ENCODE measurements around the gene PLCD1.

Gene PLCD1

DNA sequence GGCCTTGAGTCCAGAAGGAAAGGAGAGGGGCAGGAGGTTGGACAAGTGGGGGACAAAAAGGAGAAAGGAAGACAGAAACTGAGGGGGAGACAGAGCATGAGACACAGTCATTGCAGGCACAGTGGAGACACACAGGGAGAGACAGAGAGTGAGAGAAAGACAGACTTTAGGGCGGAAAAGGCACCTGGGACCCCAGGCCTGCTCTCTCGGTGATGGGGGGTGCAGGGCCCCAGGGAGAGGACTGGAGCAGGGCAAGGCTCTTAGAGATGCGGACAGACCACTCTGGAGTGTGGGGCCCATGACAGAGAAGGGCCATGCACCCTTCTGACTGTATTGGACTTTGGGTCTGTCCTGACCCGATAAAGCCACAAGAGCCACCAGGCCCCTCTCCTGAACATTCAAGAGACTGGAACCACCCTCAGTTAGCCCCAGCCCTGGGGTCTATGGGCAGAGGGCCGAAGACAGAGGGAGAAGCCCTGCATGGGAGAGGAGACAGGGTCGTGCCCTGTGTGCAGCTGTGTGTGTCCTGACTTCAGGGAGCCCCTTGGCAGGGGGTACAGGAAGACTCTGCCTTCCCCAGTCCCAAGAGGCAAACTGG lies 12.5 kb downstream of the PLCD1 start:
- Histone ChIP-seq H3K27ac (ENCODE audit: low read depth, low read length) (no peak overlapping the region), H3K4me1 (ENCODE audit: control insufficient read depth, insufficient read depth, low read length, unreplicated experiment) (no peaks in the 10 kb centered on the region), H3K27me3 (ENCODE audit: insufficient read depth, low read length) (no peaks in the 10 kb centered on the region), H3K79me2 (ENCODE audit: control insufficient read depth, insufficient read depth, low read length, unreplicated experiment) (no peaks in the 10 kb centered on the region), H3K36me3 (ENCODE audit: insufficient read depth, low read length) (peaks cover 21% of the 10 kb centered on the region), H3K4me3 (ENCODE audit: low read depth, low read length) (no peak overlapping the region), H2AFZ (ENCODE audit: low read length, unreplicated experiment) (no peak overlapping the region)

DNA sequence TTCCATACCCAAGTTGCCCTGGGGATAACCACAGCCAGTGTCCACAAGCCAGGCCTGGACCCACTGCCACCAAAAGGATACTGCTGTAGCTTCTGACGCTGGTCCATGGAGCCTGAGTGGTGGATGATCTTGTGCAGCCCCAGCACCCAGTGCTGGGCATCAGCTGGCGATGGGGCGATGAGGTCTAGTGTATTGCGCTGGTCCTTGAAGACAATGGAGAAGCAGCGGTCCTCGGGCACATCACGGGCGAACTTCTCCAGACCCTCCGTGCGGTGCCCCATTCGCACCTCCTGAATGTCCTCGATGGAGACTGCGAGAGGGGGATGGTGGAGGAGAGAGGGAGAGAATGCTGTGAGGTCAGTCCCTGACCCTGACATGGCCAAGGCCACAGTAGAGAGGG lies 13.0 kb downstream of the PLCD1 start:
- Histone ChIP-seq H3K27ac (ENCODE audit: low read depth, low read length) (no peak overlapping the region), H3K79me2 (ENCODE audit: control insufficient read depth, insufficient read depth, low read length, unreplicated experiment) (no peaks in the 10 kb centered on the region), H3K36me3 (ENCODE audit: insufficient read depth, low read length) (peaks cover 21% of the 10 kb centered on the region), H3K4me1 (ENCODE audit: control insufficient read depth, insufficient read depth, low read length, unreplicated experiment) (no peaks in the 10 kb centered on the region), H2AFZ (ENCODE audit: low read length, unreplicated experiment) (no peak overlapping the region), H3K27me3 (ENCODE audit: insufficient read depth, low read length) (no peaks in the 10 kb centered on the region), H3K4me3 (ENCODE audit: low read depth, low read length) (no peak overlapping the region)

DNA sequence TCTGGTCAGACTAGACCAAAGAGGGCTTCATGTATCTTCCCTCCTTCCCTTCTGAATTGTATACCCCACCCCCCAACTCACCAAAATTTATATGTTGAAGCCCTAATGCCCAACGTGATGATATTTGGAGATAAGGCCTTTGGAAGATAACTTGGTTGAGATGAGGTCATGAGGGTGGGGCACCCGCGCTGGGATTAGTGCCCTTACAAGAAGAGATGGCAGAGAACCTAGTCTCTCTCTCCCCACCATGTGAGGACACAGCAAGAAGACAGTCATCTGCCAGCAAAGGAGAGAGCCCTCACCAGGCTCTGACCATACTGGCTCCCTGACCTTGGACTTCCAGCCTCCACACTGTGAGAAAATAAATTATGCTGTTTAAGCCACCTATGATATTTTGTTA lies 13.5 kb downstream of the PLCD1 start:
- Histone ChIP-seq H3K36me3 (ENCODE audit: insufficient read depth, low read length) (peaks cover 21% of the 10 kb centered on the region), H3K27ac (ENCODE audit: low read depth, low read length) (no peak overlapping the region), H2AFZ (ENCODE audit: low read length, unreplicated experiment) (no peak overlapping the region), H3K4me1 (ENCODE audit: control insufficient read depth, insufficient read depth, low read length, unreplicated experiment) (no peaks in the 10 kb centered on the region), H3K79me2 (ENCODE audit: control insufficient read depth, insufficient read depth, low read length, unreplicated experiment) (no peaks in the 10 kb centered on the region), H3K4me3 (ENCODE audit: low read depth, low read length) (no peak overlapping the region), H3K27me3 (ENCODE audit: insufficient read depth, low read length) (no peaks in the 10 kb centered on the region)

DNA sequence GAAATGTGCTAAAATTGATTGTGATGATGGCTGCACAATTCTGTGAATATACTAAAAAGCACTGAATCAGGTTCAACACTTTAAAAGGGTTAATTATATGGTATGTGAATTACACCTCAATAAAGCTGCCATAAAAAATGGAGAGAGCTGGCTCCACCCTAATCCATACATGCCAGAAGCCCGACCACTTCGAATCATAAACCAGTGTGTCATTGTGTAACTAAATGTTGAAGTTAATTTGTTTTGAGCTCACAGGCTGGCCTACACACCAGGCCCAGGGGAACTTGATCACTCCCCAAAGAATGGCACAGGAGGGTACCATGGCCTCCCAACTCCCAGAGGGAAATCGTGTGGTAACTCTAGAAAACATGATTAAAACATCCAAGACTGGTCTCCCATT lies 14.0 kb downstream of the PLCD1 start:
- no peak overlapping the region for H2AFZ ChIP-seq (ENCODE audit: low read length, unreplicated experiment)
- peaks cover 21% of the 10 kb centered on the region for H3K36me3 ChIP-seq (ENCODE audit: insufficient read depth, low read length)
- no peaks in the 10 kb centered on the region for H3K27me3 ChIP-seq (ENCODE audit: insufficient read depth, low read length)
- no peaks in the 10 kb centered on the region for H3K79me2 ChIP-seq (ENCODE audit: control insufficient read depth, insufficient read depth, low read length, unreplicated experiment)
- H3K4me3 ChIP-seq (ENCODE audit: low read depth, low read length): no peak overlapping the region
- H3K27ac ChIP-seq (ENCODE audit: low read depth, low read length): no peak overlapping the region
- H3K4me1 ChIP-seq (ENCODE audit: control insufficient read depth, insufficient read depth, low read length, unreplicated experiment): no peaks in the 10 kb centered on the region

DNA sequence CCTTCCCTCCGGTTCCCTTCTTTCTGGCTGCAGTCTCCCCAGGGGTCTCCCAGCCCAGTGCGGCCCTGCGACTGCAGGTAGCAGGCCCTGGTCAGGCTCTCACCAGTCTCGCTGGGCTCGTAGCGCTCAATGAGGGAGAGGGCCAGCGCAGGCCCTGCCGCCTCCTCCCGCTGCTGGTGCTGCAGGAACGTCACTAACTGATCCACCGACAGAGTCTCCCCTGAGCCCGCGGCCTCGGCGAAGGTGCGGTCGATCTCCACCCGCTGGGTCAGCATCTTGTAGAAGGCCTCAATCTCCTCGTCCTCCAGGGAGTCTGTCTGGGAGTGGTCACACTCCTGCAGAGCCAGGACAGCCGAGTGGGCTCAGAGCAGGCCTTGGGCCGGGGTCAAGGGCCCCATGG lies 18.3 kb downstream of the PLCD1 start:
- H3K79me2 ChIP-seq (ENCODE audit: control insufficient read depth, insufficient read depth, low read length, unreplicated experiment): no peaks in the 10 kb centered on the region
- H3K4me3 ChIP-seq (ENCODE audit: low read depth, low read length): no peak overlapping the region
- no peak overlapping the region for H3K27ac ChIP-seq (ENCODE audit: low read depth, low read length)
- peaks cover 18% of the 10 kb centered on the region for H3K36me3 ChIP-seq (ENCODE audit: insufficient read depth, low read length)
- H2AFZ ChIP-seq (ENCODE audit: low read length, unreplicated experiment): no peak overlapping the region
- no peaks in the 10 kb centered on the region for H3K27me3 ChIP-seq (ENCODE audit: insufficient read depth, low read length)
- no peaks in the 10 kb centered on the region for H3K4me1 ChIP-seq (ENCODE audit: control insufficient read depth, insufficient read depth, low read length, unreplicated experiment)

DNA sequence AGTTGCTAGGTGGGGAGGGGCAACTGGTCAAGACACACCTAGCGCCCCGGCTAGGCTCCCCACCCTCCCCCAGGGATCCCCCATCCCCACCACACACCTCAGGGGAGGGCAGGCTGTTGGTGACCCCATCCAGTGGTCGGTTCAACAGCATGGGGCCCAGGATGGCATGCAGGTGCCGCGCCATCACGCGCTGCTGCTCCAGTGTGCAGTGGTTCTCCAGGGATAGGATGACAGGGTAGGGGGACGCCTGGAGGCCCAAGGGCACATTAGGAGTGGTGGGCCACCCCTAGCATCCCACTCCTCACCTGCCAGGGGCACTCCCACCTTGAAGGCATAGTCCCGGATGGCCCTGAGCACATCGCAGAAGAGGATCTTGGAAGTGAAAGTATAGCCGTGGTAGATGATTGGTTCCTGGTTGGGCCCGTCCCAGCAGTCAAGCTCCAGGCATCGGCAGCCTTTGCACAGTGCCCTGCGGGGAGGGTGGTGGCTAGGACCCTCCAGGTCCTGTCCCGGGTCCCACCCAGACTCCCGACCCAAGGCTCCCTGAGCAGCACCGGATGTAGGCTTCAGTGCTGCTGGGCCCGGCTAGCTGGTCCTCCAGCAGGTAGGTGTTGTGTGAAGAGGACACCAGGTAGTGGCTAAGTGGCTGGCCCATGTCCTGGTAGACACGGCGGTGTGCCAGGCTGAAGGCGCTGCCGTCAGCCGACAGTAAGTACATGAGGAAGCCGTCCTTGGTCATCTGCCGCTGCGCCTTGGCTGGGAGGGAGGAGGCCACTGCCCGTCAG lies 19.4 kb downstream of the PLCD1 start:
- H3K4me1 ChIP-seq (ENCODE audit: control insufficient read depth, insufficient read depth, low read length, unreplicated experiment): no peaks in the 10 kb centered on the region
- no peaks in the 10 kb centered on the region for H3K27me3 ChIP-seq (ENCODE audit: insufficient read depth, low read length)
- H3K36me3 ChIP-seq (ENCODE audit: insufficient read depth, low read length): peaks cover 7% of the 10 kb centered on the region
- H3K79me2 ChIP-seq (ENCODE audit: control insufficient read depth, insufficient read depth, low read length, unreplicated experiment): no peaks in the 10 kb centered on the region
- H2AFZ ChIP-seq (ENCODE audit: low read length, unreplicated experiment): no peak overlapping the region
- no peak overlapping the region for H3K4me3 ChIP-seq (ENCODE audit: low read depth, low read length)
- no peak overlapping the region for H3K27ac ChIP-seq (ENCODE audit: low read depth, low read length)

DNA sequence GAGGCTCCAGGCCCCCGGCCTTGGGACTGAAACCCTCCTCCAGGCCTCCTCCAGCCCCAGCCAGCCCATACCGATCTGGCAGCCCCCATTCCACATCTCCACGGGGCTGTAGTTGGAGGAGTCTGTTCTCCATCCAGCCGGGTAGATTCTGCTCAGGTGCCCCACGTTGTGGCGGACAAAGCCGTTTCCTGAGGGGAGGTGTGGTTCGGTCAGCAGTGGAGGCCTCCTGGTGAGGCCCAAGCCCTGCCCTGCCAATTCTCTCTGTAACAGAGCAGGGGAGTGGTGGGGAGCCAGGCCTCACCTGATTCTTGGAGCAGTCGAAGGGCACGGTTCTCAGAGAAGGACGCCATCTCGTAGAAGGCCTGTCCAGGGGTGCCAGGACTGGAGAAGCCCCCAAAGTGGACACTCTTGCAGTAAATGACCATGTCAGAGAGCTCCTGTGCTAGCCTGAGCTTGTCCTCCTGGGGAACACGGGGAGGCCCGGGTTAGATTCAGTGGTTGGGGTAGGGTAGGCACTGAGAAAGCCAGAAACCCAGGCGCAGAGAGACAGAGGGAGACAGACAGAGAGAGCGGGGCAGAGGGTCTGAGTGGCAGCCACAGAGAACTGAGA lies 20.4 kb downstream of the PLCD1 start:
- H3K4me1 ChIP-seq (ENCODE audit: control insufficient read depth, insufficient read depth, low read length, unreplicated experiment): no peaks in the 10 kb centered on the region

DNA sequence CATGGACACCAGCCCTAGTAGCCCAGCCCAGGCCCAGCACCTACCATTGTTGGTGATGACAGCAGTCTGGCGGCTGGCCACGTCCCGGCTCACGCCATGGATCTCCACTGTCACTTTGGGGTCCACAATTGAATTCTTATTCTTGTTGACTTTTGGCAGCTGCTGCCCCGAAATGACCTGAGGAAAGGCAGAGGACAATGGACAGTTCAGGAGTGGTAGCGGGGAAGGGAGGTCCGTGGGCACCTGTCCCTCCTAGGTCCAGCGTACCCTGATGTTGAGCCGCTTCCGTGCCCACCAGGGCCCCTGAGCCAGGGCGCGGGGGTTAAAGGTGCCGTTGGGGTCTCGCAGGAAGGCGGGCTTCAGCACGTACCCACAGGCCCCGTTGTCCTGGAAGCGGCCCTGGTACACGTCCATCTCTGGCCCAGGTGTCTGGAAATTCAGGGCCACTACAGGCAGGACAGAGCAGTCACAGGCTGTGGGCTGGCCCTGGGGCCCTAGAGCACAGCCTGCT lies 21.2 kb downstream of the PLCD1 start:
- Histone ChIP-seq H3K4me3 (ENCODE audit: low read depth, low read length) (no peak overlapping the region), H3K27ac (ENCODE audit: low read depth, low read length) (no peak overlapping the region), H3K27me3 (ENCODE audit: insufficient read depth, low read length) (no peaks in the 10 kb centered on the region), H3K4me1 (ENCODE audit: control insufficient read depth, insufficient read depth, low read length, unreplicated experiment) (no peaks in the 10 kb centered on the region), H3K79me2 (ENCODE audit: control insufficient read depth, insufficient read depth, low read length, unreplicated experiment) (no peaks in the 10 kb centered on the region), H3K36me3 (ENCODE audit: insufficient read depth, low read length) (peaks cover 4% of the 10 kb centered on the region; the same call in 1 of the 2 replicates), H2AFZ (ENCODE audit: low read length, unreplicated experiment) (no peak overlapping the region)

More for the DNA sequence above, 20.4 kb downstream of the PLCD1 start:
- H3K79me2 ChIP-seq (ENCODE audit: control insufficient read depth, insufficient read depth, low read length, unreplicated experiment): no peaks in the 10 kb centered on the region
- no peak overlapping the region for H3K4me3 ChIP-seq (ENCODE audit: low read depth, low read length)
- H2AFZ ChIP-seq (ENCODE audit: low read length, unreplicated experiment): no peak overlapping the region
- H3K27ac ChIP-seq (ENCODE audit: low read depth, low read length): no peak overlapping the region
- H3K36me3 ChIP-seq (ENCODE audit: insufficient read depth, low read length): peaks cover 4% of the 10 kb centered on the region; the same call in 1 of the 2 replicates
- H3K27me3 ChIP-seq (ENCODE audit: insufficient read depth, low read length): no peaks in the 10 kb centered on the region

DNA sequence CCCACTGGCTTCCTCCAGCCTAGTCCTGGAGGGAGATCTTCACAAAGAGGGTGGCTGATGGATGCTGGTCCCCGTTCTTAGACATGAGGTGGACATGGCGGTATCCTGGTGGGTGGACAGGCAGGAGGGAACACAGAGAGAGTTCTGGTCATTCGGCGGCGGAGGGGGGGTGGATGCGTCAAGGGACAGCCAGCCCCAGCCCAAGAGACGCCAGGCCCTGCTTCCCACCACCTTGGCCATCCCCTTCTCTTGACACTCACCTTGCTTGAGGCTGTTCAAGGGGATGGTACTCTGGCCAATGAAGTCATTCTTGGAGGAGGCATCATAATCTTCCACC lies 21.7 kb downstream of the PLCD1 start:
- Histone ChIP-seq H3K27ac (ENCODE audit: low read depth, low read length) (no peak overlapping the region), H3K79me2 (ENCODE audit: control insufficient read depth, insufficient read depth, low read length, unreplicated experiment) (no peaks in the 10 kb centered on the region)

DNA sequence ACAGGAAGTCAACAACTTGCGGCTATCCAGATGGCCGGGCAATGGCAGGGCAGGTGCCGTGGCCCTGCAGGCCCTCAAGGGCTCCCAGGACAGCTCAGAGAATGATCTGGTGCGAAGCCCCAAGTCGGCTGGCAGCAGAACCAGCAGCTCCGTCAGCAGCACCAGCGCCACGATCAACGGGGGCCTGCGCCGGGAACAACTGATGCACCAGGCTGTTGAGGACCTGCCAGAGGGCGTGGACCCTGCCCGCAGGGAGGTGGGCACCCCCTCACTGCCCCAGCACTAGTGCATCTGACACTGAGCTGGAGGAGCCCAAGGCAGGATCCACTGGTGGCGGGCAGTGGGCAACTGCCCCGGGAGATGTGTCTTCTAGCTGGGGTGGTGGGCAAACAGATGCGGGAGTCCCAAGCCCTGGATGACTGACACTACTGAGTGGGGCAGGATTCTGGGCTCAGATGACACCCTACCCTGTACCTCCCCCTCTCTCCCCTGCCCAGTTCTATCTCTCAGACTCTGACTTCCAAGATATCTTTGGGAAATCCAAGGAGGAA lies 22.9 kb downstream of the PLCD1 start:
- Histone ChIP-seq H3K36me3 (ENCODE audit: insufficient read depth, low read length) (peaks cover 4% of the 10 kb centered on the region; the same call in 1 of the 2 replicates), H3K27ac (ENCODE audit: low read depth, low read length) (no peak overlapping the region), H2AFZ (ENCODE audit: low read length, unreplicated experiment) (no peak overlapping the region), H3K4me3 (ENCODE audit: low read depth, low read length) (no peak overlapping the region), H3K27me3 (ENCODE audit: insufficient read depth, low read length) (no peaks in the 10 kb centered on the region), H3K79me2 (ENCODE audit: control insufficient read depth, insufficient read depth, low read length, unreplicated experiment) (no peaks in the 10 kb centered on the region), H3K4me1 (ENCODE audit: control insufficient read depth, insufficient read depth, low read length, unreplicated experiment) (no peaks in the 10 kb centered on the region)

More for the DNA sequence above, 21.7 kb downstream of the PLCD1 start:
- H3K4me3 ChIP-seq (ENCODE audit: low read depth, low read length): no peak overlapping the region
- H3K27me3 ChIP-seq (ENCODE audit: insufficient read depth, low read length): no peaks in the 10 kb centered on the region
- H3K4me1 ChIP-seq (ENCODE audit: control insufficient read depth, insufficient read depth, low read length, unreplicated experiment): no peaks in the 10 kb centered on the region
- H3K36me3 ChIP-seq (ENCODE audit: insufficient read depth, low read length): peaks cover 4% of the 10 kb centered on the region; the same call in 1 of the 2 replicates
- no peak overlapping the region for H2AFZ ChIP-seq (ENCODE audit: low read length, unreplicated experiment)

Data from ACC112 (cell line).